HG03354 (cell line): ENCODE measurements around the gene ZNF182.
"Not testable (repeated sequence)": the region's sequence is repeated elsewhere in the genome, so short reads cannot be mapped to it uniquely, and the experiment has no call there.

Experiments used
- ATAC-seq: cut with Tn5 transposase; IDR thresholded peaks from one replicate; pipeline ENCODE4 v1.9.1; 2021; ENCODE audit warnings: mild to moderate bottlenecking; ENCODE audit not compliant: unreplicated experiment, poor library complexity, severe bottlenecking

Gene ZNF182

GRCh38 chrX:48002929-48003328 is 860 bp downstream of the ZNF182 start:
- ATAC-seq: no peak

- no peak for ATAC-seq
Measured at GRCh38 chrX:48002319-48002718, 1.5 kb downstream of the ZNF182 start.

GRCh38 chrX:48001260-48001659 is 2.5 kb downstream of the ZNF182 start:
- ATAC-seq: no peak

- ATAC-seq: no peak
Measured at GRCh38 chrX:47992669-47993068, 11.1 kb downstream of the ZNF182 start.

GRCh38 chrX:47992095-47992380 is 11.8 kb downstream of the ZNF182 start:
- ATAC-seq: no peak

GRCh38 chrX:47991263-47992094 is 12.3 kb downstream of the ZNF182 start:
- no peak for ATAC-seq

GRCh38 chrX:47976254-47977151 is 27.3 kb downstream of the ZNF182 start:
- no peak for ATAC-seq

GRCh38 chrX:47973235-47973634 is 30.6 kb downstream of the ZNF182 start:
- no peak for ATAC-seq

- ATAC-seq: not testable (repeated sequence)
Measured at GRCh38 chrX:47965526-47965925, 38.3 kb downstream of the ZNF182 start.

- not testable (repeated sequence) for ATAC-seq
Measured at GRCh38 chrX:47961830-47962229, 42.0 kb downstream of the ZNF182 start.

GRCh38 chrX:47960406-47960805 is 43.4 kb downstream of the ZNF182 start:
- ATAC-seq: no peak

- no peak for ATAC-seq
Measured at GRCh38 chrX:47958761-47959342, 44.9 kb downstream of the ZNF182 start.

GRCh38 chrX:47958206-47958605 is 45.6 kb downstream of the ZNF182 start:
- not testable (repeated sequence) for ATAC-seq

GRCh38 chrX:47956016-47956415 is 47.8 kb downstream of the ZNF182 start:
- ATAC-seq: no peak

- not testable (repeated sequence) for ATAC-seq
Measured at GRCh38 chrX:47955295-47955694, 48.5 kb downstream of the ZNF182 start.

- no peak for ATAC-seq
Measured at GRCh38 chrX:47941423-47941822, 62.4 kb downstream of the ZNF182 start.

GRCh38 chrX:47940448-47940847 is 63.3 kb downstream of the ZNF182 start:
- ATAC-seq: no peak

GRCh38 chrX:47936940-47937317 is 66.9 kb downstream of the ZNF182 start:
- ATAC-seq: peak; percentile 25

- peak; percentile 53 for ATAC-seq
Measured at GRCh38 chrX:47936224-47936939, 67.4 kb downstream of the ZNF182 start.

GRCh38 chrX:47933946-47934345 is 69.8 kb downstream of the ZNF182 start:
- no peak for ATAC-seq
